ENCODE data around the gene VLDLR.

Gene VLDLR

DNA sequence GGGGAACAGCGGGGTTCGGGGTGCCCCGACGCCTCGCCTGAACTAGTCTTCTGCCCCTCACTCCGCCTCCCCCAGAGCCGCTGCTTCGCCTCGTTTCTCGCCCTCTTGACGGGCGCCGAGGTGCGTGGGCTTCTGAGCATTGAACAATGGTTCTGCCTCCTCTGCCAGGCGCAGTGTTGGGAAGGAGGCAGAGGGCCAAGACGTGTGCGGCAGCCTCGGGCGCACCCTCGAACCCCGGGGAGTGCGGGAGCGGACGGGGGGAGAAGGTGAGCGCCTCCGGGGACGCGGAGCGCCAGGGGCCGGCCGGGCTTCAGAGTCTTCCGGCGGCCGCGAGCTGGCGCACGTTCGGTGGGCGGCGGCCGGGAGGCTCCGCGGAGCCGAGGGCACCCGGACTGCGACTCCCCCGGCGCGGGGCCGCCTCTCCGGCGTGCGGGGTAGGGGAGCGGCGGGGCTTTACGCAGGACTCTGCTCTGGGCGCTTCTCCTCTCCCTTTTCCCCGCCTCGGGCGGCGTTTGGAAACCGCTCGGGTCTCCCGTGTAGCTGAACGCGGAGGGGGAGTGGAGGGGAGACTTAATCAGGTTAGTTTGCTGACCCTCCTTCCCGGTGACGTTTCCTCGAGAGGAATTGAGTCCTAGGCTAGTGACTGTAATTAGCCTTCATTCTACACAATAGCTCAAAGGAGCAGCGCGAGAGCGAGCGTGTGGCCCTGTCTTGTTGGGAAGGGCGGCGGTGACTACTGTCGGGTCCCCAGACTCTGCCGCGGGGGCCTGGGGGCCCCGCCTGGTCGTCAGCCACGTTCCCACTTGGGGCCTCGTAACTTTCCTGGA, 1.1 kb downstream of the VLDLR start:
- no peak for DNase-seq (ENCODE audit: low spot score)

DNA sequence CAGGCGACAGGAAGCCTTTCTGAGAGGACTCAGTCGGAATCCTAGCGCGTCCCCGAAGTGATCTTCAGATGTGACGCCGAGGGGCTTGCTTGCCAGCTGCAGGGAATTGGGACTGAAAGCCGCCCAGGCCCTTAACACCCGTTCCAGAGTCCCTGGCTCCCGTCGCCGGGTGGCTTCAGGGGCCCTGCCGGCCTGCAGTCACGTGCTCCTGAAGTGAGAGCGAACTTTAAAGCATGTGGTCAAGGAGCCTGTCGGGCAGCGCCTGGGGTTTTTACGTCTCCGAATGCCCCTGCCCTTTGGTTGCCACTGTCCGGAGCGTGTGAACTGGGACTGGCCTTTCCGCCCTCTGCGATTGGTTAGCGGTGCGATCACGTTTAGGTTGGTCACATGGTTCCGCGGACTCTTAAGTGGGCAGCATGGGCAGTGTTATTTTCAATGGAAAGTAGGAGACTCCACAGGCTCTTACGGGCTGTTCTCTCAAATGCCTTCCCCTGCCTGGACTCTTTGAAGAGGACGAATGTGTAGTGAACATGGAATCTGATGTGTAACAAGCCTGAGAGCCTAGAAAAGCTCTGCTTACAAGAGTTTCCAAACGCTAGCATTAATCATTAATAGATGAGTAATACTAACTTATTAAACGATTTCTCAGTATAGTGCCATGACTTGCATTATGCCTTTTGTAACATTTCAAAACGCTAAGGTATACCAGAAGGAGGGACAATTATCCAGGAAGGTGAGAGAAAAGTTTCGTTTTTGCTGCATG, 1.9 kb downstream of the VLDLR start:
- DNase-seq (ENCODE audit: low spot score): peak; percentile 91

DNA sequence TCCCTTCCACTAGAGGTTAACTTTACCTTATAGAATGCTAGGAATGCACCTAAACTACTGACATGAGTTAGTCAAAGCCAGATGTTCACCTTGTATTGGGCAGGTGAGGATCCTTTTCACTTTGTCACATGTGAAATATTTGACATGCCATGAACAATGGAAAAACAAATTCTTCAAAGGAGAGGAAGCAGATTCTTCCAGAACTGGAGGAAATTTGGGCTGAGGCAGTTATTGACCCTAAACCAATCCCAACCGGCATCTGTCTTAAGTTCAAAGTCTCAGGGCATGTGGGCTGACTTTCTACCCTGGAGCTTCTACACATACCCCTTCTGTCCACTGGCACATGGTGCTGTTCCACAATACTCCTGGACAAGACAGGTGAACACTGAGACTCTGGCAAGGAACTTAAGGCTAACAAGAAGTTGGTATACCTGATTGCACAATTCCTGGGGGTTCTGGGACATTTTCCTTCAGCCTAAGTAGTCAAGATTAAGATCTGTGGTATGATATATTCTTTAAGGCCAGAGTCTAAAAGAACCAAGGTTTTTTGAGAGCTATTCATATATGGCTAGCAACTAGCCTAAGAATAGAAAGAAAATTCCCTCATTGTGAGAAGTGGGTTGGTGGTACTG, 2.6 kb downstream of the VLDLR start:
- no peak for DNase-seq (ENCODE audit: low spot score)

DNA sequence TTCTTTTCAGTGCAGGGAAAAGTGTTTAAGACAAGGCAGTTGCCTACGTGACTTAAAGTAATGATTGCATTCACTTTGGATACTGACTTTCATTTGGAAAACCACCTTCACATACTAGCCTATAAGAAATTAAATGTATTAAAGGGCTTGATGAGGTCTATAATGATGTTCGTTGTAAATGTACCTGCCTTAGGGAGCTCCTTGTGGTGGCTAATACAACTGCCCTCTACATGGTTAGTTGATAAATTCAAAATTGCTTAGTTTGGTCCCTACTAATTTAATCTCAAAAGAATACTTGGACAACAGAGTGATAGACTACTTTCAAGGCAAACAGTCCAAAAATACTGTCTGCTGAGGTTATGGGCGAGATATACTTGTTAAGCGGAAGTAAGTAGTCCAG, 3.8 kb downstream of the VLDLR start:
- DNase-seq (ENCODE audit: low spot score): no peak

DNA sequence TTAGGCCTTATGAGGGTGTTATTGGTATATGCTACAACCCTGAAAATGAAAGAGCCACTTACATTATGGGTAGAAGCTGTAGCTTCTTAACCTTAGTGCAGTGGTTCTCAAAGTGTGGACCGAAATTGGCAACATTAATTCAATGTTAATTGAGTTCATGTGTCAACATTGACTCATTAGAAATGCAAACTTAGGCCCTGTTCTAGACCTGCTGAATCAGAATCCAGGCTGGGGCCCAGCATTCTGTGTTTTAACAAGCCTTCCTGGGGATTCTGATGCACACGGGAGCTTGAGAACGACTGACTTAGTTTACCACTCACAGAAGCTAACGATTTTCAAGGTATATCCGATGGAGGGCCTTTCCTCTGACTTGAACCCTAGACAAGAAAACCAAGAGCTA, 7.3 kb downstream of the VLDLR start:
- DNase-seq (ENCODE audit: low spot score): no peak

DNA sequence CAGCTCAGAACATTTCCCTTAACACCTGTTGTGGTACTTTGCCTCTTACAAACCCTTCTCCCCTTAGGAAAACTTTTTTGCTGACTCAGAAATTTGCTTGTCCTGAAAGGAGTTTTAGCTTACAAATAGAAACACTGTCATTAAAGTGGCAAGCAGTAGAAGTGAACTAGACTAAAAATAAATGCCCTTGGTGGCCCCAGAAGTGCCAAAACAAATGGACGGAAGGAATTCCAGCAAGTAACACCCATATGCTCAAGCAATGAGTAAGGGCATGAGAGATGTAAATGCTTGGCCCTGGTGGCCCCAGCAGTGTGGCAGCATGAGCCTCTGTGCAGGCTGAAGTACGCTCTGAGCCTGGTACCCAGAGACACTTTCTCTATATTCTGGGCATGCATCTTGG, 8.6 kb downstream of the VLDLR start:
- DNase-seq (ENCODE audit: low spot score): no peak

DNA sequence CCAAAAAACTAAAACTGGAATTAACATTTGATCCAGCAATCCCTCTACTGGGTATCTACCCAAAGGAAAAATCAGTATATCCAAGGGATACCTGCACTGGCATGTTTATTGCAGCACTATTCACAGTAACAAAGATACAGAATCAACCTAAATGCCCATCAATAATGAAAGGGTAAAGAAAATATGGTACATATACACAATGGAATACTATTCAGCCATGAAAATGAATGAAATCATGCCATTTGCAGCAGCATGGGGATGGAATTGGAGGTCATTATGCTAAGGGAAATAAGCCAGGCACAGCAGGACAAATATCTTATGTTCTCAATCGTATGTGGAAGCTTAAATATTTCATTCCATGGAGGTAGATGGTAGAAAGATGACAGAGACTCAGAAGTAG, 9.7 kb downstream of the VLDLR start:
- DNase-seq (ENCODE audit: low spot score): no peak

DNA sequence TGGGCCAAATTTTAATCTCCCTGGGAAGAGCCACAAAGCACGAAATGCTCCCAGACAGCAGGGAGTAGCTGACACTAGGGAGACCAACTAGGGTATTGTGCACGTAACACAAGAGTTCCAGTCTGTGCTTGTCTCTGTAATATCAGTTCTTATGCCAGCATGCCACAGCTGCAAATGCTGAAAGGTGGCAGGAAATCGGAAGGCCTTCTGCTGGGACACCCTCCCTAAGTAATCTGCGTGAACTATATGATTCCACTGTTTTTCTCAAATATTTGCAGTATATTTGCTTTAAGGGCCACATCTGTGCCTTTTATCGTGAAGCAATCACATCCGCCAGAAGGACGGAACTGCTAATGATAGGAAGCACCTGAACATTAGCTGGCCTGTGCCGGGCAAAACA, 12.6 kb downstream of the VLDLR start:
- DNase-seq (ENCODE audit: low spot score): peak; percentile 86

DNA sequence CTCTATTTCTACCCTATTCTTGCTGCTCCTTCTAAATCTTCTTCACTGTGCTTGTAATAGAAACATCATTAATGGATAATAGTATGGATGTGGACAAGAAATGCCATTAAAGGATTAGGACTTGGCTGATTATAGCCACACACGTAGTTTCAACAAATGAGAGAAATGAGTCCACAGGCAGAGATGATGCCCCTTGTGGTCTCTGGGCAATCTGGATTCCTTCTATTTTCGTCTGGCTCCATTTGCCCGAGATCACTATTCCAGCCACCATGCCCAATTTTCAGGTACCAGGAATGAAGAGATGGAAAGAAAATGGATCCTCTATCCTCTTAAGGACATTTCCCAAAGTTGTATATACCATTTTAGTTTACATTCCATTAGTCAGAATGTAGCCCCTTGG, 13.2 kb downstream of the VLDLR start:
- DNase-seq (ENCODE audit: low spot score): peak; percentile 47

DNA sequence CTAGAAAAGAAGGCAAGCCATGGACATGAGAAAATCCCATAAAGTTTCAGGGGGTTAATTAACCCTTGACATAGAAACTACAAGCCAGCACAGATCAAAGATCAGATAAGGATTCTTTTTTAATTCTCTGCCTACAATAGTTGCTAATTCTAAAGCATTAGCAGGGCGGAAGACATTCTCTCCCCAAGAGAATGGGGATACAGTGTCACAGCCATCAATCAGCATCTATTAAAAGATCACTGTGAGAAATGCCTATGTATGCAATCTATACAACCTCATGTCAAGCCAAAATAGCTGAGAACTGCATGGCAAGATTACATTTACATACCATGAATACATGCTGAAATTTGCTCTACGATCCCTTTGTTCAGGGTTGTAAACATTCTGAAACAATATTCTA, 14.3 kb downstream of the VLDLR start:
- DNase-seq (ENCODE audit: low spot score): no peak

DNA sequence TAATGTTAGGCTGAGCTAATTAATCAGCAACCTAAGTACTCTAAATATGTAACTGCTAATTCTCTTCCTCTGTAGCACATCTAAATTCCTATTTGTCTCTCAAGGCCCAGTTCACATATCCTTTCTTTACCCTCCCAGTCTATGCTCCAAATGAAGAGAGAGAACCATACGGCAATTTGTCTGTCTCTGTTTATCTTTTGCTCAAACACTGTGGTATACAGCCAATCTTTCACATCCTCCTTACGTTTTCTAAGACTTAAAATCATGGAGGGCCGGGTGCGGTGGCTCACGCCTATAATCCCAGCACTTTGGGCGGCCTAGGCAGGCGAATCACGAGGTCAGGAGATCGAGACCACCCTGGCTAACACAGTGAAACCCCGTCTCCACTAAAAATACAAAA, 15.8 kb downstream of the VLDLR start:
- DNase-seq (ENCODE audit: low spot score): no peak

DNA sequence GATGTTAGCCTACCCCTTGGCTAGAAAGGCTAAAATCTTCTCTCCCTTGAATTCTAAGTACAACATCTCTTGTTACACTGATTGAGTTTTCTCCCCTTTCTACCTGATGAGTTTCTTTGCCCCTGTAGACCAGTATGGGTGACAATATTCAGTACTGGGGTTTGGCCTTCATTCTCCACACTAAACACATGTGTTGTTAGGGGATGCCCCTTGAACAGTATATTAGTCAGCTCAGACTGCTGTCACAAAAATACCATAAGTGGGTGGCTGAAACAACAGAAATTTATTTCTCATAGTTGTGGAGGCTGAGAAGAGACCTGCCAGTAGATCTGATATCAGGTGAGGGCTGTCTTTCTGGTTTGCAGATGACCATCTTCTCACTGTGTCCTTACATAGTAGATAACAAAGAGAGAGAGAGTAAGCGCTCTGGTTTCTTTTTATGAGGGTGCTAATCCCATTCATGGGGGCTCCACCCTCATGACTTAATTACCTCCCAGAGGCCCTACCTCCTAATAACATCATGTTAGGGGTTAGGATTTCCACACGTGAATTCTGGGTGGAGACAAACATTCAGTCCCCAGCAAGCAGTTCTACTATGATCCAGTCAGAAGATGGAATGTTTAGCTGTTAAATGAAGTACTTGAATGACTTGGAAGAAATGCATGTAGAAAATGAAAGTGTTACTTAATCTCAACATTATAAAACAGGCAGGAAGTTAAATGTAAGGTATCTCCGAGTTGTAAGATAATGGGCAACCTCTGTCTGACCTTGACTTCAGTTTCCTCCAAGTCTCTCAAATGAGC, 17.5 kb downstream of the VLDLR start:
- DNase-seq (ENCODE audit: low spot score): no peak

DNA sequence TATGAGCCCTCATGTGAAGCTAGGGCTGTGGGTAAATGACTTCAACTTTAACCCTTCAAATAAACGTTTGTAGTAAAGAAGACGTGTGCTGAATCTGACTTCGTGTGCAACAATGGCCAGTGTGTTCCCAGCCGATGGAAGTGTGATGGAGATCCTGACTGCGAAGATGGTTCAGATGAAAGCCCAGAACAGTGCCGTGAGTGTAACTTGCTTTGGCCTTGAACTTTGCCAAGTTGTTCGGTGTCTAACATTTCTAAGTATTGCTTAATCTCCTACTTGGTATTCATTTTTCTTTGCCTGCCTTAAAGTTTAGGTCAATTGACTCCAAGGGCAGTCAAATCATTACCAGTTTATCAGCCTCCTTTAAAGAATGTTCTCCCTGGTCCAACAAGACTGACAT, 18.2 kb downstream of the VLDLR start:
- DNase-seq (ENCODE audit: low spot score): no peak

DNA sequence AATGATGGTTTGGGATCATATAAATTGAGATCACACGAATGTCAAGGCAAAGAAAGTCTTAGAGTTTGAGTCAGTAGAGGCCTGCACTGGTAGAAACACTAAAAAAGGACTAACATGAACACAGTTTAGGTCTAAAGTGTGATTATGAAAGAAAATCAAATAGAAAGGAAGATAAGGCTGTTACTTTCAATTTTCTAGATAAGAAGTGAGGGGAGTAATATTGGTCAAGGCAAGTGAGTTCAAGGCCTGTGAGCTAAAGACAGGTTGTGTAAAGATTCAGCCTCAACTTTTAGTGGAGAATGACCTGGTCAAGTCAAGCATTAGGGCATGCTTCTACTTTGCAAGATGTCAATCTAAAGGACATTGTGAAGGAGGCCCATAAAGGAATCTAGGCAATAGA, 19.0 kb downstream of the VLDLR start:
- DNase-seq (ENCODE audit: low spot score): no peak

DNA sequence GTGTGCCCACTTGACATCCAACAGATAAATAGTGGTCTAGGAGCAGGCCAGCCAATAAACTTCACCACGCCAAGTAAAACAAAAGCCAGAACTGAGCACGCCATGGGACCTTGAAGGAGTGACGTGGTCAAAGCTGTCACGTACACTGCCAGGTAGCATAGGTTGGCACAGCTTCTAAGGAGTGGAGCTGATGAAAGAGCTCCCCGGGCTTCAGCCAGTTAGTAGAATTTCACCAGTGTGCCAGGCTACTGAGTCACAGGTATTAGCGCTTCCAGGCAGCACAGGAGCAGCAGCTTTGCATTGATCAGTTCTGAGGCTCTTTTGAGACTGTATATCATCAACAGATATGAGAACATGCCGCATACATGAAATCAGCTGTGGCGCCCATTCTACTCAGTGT, 19.4 kb downstream of the VLDLR start:
- no peak for DNase-seq (ENCODE audit: low spot score)

DNA sequence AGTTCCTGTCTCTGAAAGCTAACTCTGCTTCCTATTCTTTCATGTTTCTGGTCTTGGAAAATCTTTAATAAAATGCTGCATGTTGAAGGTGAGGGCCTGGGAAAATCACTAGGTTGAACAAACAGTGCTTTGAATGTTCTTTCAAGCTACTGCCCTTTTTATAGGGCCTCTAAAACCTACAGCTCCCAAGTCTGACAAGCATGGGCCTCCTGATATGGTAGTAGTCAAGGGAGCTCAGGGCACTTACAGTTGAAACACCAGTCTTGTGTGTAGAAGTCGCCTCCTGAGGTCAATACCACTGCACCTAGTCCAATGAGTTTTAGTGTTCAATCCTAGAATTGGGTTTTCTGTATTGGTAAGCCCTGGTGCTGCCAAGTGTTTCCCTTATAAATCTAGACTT, 20.5 kb downstream of the VLDLR start:
- DNase-seq (ENCODE audit: low spot score): no peak

DNA sequence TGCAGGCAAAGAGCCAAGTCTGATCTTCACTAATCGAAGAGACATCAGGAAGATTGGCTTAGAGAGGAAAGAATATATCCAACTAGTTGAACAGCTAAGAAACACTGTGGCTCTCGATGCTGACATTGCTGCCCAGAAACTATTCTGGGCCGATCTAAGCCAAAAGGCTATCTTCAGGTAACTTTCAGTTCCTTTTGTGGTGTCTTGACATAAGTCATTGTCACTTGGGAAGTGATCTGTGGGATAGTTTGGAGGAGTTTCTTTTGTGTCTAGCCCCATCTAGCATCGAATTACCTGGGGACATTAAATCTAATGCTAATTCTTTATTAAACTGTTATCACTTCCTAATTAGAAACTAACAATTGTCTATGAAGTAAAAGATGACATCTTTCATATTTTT, 24.0 kb downstream of the VLDLR start:
- no peak for DNase-seq (ENCODE audit: low spot score)

DNA sequence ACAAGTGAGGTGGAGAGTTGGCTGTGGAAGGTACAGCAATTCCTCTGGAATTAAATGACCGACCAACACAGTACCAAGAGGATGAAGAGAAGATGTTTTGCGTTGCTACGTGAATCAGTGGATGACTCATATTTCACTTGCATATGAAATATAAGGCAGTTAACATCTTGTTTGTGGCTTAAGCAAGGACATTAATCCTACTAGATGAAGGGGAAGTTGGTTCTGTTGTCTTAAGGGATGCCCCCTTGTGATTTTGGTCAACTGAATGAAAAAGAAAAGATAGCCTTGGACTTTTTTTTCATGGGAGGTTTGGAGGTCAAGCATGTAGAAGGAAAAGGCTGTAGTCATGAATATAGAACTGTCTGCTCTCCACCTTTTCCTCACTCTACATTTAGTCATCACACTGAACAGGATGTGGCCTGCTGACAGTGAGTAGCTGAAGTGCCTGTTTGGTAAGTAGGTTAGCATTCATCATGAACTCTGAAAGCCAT, 33.9 kb downstream of the VLDLR start:
- DNase-seq (ENCODE audit: low spot score): no peak

DNA sequence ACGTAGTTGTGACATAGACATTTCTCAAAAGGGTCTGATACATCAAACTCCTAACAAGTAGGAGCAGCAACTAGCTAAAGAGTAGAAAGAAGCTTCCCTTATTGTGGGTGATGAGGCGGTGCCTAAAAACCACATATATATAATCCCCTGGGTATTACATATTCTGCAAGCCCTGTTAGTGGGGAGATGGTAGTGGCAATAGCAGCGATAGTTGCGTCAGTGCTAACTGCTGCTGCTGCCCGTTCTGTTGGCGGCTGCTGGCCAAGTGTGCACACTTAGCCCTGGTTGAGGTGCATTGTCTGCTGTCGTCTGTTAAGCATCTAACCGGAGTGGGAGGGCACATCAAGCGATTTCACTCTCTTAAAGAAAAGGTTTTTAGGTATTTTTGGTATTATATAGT, 35.8 kb downstream of the VLDLR start:
- no peak for DNase-seq (ENCODE audit: low spot score)

DNA sequence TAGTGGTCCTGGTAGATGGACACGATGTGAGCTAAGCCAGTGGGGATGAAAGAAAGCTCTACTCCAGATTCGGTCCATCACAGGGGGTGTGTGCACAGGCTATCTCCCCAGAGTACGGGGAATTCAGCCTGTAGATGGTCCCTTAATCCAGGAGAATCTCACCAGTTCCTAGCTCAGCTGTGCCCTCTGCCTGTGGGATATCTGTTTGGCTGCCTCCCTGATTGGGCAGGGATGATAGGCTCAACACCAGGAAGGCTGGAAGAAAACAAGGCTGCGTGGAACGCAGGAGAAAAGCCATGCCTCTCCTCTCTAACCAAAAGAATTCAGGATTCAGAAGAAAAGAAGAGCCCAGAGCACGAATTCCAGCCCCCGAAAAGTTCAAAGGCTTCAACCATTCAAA, 40.9 kb downstream of the VLDLR start:
- DNase-seq (ENCODE audit: low spot score): peak; percentile 73

DNA sequence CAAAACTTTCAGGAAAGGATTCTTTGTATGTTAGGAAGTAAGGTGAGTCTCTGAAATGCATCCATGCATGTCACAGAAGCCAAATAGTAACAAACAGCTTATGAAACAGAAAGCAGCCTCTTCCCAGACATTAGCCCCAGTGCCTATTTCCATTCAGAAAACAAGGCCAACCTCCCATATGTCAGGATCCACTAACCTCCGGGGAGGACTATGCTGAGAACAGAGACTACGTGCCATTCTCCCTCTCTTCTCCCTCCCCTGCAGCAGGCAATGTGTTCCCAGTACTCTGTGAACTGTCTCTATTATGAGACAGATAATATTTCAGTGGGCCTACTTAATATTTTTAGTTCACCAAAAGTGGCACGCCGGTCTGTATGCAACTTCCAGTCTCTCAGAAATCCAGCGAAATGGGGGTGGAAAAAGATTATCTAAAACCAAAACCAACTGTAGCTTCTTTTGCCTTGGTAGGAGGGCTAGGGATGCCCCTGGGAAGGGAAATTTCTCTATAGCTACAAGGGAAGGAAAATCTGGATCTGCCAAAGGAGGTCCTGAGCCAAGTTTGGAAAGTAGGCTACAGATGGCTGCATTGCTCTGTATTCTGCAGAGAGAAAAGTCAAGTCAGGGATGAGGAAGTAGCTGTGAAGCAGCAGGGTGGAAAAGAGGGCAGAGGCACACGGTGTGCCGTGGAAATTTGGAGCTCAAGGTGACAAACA, 42.0 kb downstream of the VLDLR start:
- no peak for DNase-seq (ENCODE audit: low spot score)

Data from globus pallidus (tissue), 1 donor.